T-helper 9 cell (primary cell): ENCODE data around the gene GPS2.
"Not testable (repeated sequence)": the region's sequence is repeated elsewhere in the genome, so short reads cannot be mapped to it uniquely, and the experiment has no call there.

Source experiments
- DNase-seq: peaks from one replicate; pipeline ENCODE4 v3.0.0-alpha.2; 2020

The GPS2 gene

GRCh38 chr17:7336240-7337175 is 21.3 kb upstream of the GPS2 start, which contains the start of gene ACAP1:
Gene ACAP1, plus strand, starts transcription at chr17:7336529. Its CDS starts 206 bp downstream, at chr17:7336735.
- peak; percentile 79 for DNase-seq

- DNase-seq = not testable (repeated sequence)
Observed at GRCh38 chr17:7335765-7336164, 20.6 kb upstream of the GPS2 start.

- no peak for DNase-seq
Observed at GRCh38 chr17:7334938-7335538, 19.9 kb upstream of the GPS2 start.

DNA sequence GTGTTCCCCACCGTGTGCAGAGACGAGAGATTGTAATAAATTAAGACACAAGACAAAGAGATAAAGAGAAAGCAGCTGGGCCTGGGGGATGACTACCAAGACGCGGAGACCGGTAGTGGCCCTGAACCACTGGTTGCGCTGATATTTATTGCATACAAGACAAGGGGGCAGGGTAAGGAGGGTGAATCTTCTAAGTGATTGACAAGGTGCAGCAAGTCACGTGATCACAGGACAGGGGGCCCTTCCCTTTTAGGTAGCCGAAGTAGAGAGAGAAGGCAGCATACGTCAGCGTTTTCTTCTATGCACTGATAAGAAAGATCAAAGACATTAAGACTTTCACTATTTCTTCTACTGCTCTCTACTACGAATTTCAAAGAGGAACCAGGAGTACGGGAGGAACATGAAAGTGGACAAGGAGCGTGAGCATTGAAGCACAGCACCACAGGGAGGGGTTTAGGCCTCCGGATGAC is 17.5 kb upstream of the GPS2 start:
- not testable (repeated sequence) for DNase-seq

- DNase-seq = no peak
Observed at GRCh38 chr17:7332111-7332510, 17.0 kb upstream of the GPS2 start.

DNA sequence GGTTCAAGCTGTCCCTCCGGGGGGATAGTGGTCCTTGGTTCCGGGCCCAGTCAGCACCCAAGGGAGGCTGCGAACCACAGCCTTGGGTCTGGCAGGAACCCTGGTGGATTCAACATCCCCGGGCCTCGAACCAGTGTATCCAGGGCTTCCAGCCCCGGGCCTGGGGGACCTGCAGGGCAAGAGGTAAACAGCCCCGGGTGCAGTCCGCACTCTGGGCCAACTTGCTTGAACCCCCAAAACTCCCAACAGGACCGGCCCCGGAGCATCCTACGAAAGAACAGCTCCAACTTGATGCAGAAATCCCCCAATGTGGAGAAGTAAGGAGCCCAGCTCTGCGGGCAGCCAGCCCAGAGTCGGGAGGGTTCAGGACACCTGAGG is 15.5 kb upstream of the GPS2 start:
- DNase-seq = no peak

- DNase-seq = peak; percentile 75
Observed at GRCh38 chr17:7329997-7330637, 15.0 kb upstream of the GPS2 start.

GRCh38 chr17:7329374-7329996 is 14.3 kb upstream of the GPS2 start:
- DNase-seq = peak; percentile 91

DNA sequence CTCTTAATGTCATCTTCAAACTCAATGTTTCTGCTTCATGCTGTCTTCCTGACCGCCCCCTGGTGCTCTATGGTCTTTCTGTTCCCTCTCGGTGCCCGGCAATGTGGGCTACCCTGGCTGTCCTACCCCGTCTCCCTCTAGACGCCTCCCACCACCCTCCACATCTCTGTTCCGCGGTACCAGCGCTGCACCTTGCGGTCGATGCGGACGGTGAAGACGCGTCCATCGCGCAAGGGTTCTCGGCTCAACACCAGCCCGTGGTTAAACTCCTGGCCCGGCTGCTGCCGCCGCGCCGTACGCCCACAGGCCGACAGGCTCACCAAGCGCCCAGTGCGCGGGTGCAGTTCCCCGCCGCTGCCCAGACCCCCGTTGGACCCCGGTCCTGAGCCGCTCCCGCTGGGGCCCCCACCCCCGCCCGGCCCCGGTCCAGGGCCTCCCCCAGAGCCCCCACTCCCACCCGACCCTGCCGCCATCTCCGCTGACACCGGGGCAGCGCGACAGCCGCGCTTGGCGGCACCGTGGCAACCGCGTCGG is 13.7 kb upstream of the GPS2 start, which contains the start of gene NEURL4:
Gene NEURL4 (minus strand): TSS at position 496 of the 534 bp plus-strand sequence. CDS start 23 bp downstream, at position 473.
- no peak for DNase-seq

DNA sequence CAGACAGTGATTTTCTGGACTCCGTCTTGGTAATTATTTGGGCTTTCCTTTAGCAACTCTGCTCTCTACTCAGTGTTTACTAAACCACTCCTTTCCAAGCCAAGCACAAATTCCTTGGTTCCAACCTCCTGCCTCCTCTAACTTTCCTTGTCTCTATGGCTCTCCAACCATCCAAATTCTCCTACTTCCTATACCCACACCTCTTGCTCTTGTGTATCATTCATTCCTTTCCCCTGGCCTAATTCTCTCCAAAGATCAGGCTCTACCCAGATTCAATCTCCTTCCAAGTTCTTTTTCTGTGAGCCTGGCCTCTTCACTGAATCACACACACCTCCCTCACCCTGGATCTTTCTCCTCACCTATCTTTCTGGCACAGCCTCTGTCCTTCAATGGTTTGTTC is 12.8 kb upstream of the GPS2 start:
- DNase-seq = no peak

DNA sequence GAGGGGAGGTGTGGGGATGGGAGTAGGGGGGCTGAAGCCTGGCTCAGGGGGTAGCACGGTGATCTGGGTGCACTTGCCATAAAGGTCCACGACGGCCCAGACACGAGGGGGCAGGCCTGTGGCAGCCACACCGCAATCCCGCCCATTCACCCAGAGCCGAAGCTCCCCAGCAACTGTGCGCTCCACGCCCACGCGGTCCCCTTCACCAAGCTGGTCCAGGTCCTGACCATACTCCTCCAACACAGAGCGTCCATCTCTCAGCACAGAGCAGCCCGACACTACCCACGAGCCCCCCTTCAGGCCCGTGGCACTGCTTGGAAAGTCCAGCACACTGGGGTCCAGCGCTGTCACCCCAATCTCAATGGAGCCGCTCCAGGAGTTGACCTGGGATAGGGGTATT is 12.3 kb upstream of the GPS2 start:
- no peak for DNase-seq

- DNase-seq = no peak
Observed at GRCh38 chr17:7327056-7327455, 11.9 kb upstream of the GPS2 start.

- DNase-seq = no peak
Observed at GRCh38 chr17:7326186-7326585, 11.0 kb upstream of the GPS2 start.

GRCh38 chr17:7325031-7325528 is 9.9 kb upstream of the GPS2 start:
- DNase-seq = no peak

- DNase-seq = no peak
Observed at GRCh38 chr17:7324438-7324779, 9.2 kb upstream of the GPS2 start.

GRCh38 chr17:7323731-7324437 is 8.7 kb upstream of the GPS2 start:
- peak; percentile 66 for DNase-seq

GRCh38 chr17:7322520-7323194 is 7.5 kb upstream of the GPS2 start:
- DNase-seq = no peak

DNA sequence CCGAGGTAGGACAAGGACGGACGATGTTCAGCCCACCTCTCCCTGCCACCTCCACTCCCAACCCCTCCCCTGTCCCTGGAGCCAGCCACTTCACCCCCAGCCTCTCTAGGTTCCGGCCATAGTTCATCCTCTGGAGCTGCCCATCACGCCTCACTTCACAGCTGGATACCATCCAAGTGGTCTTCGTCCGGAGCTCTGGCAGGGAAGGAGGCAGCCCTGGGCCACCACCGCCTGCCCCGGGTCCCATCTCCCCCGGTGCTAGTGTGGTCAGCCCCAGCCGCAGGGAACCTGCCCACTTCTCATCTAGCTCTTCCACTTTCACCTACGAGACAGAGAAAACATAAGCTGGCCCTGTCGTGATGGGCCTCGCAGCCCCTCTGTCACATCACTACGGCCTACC is 6.3 kb upstream of the GPS2 start:
- no peak for DNase-seq

- no peak for DNase-seq
Observed at GRCh38 chr17:7318121-7318860, 3.1 kb upstream of the GPS2 start.

DNA sequence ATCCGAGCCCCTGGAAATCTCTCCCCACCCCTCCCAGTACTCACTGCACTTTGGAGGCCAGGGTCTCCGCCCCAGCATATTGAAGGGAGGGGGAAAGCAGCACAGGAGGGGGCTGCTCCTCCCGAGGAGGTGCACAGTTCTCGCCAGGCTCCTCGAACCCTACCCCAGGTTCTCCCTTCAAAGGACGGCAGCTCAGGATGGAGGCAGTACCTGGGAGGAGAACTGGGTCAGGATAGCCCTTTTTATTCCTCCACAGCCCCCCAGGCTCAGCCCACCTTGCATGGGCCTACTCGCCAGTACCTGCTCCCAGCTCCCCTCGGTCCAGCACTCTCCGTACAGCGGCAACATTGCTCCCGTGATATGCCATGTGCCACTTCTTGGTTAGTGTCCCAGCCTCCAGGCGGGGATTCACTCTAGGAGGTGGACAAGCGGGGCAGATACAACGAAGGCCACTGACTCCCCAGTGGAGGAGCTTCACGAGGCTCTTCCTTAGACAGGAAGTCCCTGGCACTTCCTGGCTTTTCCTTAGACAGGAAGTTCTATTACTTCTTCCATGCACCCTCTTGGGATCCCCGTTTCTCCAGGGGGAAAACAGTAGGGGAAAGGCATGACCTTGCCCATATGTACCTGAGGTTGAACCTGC is 2.1 kb upstream of the GPS2 start:
- DNase-seq = no peak
